ENCODE data around the gene USP7.
"Not testable (repeated sequence)": the region's sequence is repeated elsewhere in the genome, so short reads cannot be mapped to it uniquely, and the experiment has no call there.

USP7 gene

DNA sequence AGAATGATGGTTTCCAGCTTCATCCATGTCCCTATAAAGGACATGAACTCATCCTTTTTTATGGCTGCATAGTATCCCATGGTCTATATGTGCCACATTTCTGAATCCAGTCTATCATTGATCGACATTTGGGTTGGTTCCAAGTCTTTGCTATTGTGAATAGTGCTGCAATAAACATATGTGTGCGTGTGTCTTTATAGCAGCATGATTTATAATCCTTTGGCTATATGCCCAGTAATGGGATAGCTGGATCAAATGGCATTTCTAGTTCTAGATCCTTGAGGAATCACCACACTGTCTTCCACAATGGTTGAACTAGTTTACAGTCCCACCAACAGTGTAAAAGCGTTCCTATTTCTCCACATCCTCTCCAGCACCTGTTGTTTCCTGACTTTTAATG lies 12.5 kb upstream of the USP7 start:
- DNase-seq; intact Hi-C loops (cut with DNase I): not testable (repeated sequence)

DNA sequence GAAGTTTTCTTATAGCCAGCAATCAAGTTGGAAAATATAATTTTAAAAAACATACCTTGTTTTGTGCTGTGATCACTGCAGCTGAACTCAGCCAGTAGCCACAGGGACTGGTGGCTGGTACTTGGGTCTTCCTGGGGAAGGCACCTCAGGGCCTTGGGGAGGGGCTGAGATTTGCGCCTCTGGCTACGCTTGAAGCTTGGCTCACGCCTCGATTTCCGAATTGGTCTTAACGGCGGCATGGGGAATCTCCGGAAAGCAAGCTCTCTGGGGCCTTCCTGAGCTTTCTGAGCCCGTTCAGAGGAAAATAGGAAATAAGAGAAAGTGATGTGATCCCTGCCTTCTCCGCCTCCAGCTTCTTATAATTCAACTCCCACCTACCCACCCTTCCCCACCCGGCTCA lies 11.3 kb upstream of the USP7 start:
- intact Hi-C loops (cut with DNase I) = no loop called here
- DNase-seq = peak in 1 of 42 donors; percentile 2

DNA sequence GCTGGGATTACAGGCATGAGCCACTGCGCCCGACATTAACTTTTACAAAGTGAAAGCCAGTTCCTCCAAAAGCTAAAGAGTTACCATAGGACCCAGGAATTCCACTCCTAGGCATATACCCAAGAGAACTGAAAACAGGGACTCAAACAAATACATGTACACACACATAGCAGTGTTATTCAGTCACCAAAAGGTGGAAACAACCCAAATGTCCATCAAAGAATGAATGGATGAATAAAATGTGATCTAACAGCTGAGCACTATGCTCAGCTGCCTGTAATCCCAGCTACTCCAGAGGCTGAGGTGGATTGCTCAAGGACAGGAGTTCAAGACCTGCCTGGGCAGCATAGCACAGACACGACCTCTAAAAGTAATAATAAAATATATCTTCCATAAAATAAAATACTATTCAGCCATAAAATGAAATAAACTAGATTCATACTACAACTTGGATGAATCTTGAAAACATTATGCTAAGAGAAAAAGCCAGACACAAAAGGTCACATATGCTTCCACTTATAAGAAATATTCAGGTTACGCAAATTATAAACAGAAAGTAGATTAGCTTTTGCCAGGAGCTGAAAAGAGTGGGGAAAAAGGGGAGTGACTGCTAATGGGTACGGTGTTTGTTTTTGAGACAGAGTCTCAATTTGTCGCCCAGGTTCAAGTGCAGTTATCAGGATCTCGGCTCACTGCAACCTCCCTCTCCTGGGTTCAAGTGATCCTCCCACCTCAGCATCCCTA lies 9.3 kb upstream of the USP7 start:
- intact Hi-C loops (cut with DNase I) = no loop called here
- no peak for DNase-seq

DNA sequence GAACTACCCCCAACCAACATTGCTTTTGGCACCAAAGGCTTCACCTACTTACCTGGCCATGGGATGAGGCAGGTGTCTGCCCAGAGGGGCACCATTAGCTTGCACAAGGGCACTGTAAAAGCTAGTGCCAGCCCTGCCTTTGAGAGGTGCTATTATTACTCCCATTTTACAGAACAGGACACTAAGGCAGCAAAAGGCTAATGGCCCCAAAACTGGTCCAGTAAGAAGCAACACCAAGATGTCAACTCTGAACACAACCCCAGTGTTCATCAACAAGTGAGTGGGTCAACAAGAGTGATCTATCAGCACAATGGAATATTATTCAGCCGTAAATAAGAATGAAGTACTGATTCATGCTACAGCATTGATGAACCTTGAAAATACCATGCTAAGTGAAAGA lies 7.7 kb upstream of the USP7 start:
- intact Hi-C loops (cut with DNase I) = no loop called here
- DNase-seq = no peak

DNA sequence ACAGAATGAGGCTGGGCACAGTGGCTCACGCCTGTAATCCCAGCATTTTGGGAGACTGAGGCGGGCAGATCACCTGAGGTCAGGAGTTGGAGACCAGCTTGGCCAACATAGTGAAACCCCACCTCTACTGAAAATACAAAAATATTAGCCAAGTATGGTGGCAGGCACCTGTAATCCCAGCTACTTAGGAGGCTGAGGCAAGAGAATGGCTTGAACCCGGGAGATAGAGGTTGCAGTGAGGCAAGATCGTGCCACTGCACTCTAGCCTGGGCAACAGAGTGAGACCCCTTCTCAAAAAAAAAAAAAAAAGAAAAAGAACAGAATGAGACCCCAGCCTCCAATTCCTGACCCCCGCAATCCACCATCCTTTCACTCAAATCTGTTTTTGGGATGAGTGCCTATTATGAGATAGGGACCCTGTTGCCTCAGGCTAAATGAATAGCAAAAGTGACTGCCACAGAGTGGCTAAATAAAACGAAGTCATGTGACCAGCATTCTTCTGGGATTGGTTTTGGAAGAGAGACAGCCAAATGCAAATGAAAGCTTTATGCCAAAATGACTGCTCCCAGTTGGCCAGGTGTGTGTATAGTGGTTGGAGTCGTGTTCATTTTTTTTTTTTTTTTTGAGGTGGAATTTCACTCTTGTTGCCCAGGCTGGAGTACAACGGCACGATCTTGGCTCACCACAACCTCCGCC lies 5.6 kb upstream of the USP7 start:
- DNase-seq; intact Hi-C loops (cut with DNase I): not testable (repeated sequence)

DNA sequence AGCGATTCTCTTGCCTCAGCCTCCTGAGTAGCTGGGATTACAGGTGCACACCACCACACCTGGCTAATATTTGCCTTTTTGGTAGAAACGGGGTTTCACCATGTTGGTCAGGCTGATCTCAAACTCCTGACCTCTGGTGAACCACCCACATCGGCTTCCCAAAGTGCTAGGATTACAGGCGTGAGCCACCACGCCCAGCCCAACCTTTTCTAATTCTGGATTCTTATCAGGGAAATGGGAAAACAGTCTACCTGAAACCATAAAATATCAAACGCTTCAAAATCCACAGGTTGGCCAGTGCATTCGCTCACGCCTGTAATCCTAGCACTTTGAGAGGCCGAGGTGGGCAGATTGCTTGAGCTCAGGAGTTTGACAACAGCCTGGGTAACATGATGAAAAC lies 4.3 kb upstream of the USP7 start:
- DNase-seq; intact Hi-C loops (cut with DNase I): not testable (repeated sequence)

DNA sequence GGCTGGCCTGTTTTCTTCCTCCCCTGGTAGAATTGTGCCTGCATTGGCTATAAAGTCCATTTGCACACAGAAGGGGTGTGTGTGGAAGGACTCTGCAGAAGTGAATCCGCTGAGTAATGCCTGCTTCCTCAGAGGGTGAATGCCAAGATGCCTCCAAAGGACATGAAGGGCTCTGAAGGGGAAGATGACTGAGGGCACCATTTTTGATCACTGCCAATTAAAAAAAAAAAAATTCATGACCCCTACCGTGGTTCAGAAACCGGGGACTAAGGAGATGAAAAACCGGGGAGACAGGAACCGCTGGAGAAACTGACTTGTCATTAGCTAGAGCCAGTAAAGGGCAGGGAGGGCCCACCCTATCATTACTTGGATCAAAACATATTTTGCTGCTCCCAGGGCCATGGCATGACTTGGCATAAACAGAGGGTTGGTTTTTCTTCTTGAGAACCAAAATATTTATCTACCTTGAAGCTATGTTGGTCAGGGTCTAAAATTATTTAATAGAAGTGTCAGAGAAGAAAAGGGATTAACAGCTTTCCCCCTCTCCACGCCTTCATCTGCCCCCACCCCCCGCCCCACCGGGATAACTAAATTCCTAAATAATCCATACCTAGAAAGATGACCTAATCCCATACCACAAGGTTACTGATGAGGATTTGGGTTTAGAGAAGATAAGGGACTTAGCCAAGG lies 3.6 kb upstream of the USP7 start:
- peak in 16 of 42 donors; percentile 20 to 66 (median 31) for DNase-seq
- intact Hi-C loops (cut with DNase I) = no loop called here

DNA sequence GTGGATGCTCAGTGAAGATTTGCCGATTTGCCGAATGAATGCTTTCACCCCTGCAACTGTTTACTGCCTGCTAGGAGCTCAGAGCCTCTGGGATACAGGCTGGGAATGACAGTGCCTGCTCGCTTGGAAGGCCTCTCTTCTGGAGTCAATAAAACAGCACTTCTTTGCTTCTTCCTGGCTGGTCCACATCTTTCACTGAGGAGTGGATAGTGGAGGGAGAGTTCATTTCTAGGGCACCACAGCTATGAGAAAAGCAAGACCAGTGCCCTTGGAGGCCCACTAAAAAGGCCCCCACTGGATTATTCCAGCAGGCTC lies 3.1 kb upstream of the USP7 start:
- DNase-seq = no peak
- intact Hi-C loops (cut with DNase I) = no loop called here

DNA sequence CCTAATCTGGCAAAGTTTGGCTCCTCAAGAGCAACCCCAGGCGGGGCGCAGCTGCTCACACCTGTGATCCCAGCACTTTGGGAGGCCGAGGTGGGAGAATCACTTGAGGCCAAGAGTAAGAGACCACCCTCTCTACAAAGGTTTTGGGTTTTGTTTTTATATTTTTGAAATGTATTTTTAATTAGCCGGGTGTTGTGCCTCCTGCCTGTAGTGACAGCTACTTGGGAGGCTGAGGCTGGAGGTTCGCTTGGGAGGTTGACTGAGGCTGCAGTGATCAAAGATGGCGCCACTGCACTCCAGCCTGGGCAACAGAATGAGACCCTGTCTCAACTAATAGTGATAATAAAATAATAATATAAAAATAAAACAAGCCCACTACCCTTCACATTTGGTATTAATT lies 756 bp upstream of the USP7 start:
- DNase-seq = peak in 1 of 42 donors; percentile 21
- intact Hi-C loops (cut with DNase I) = no loop called here

DNA sequence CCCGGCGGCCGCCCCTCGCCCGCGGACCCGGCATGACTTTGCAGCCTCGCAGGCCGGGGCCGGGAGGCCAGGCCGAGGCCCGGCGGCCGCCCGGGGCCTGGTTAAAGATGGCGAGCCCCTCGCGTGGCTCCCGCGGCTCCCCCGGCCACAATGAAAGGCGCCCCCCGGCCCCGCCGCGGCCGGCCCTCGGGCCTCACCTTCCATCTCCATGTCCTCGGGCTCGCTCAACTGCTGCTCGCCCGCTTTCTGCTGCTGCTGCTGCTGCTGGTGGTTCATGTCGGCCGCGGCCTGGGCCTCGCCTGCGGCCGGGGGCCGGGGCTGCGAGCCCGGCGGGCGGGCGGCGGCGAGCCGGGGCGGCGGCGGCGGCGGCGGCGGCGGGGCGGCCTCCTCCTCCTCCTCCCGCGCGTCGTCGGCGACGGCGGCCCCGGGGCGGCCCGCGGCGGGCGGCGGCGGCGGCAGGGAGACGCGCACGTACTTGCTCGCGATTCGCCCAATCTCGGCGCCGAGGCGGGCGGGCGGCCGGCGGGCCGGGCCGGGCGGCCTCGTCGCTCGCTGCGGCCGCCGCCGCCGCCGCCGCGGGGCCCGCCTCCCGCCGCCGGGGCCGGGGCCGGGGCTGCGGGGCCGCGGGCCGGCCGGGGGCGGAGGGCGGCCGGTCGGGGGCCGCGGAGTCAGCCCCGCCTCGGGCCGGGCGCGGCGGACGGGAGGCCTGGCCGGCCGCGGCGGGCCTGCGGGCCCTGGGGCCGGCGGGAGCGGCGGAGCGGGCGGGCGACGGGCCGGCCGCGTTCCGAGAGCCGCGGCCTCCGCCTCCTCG lies 491 bp downstream of the USP7 start:
- intact Hi-C loops (cut with DNase I) = no loop called here
- DNase-seq = peak in 11 of 42 donors; percentile 12 to 44 (median 23)

DNA sequence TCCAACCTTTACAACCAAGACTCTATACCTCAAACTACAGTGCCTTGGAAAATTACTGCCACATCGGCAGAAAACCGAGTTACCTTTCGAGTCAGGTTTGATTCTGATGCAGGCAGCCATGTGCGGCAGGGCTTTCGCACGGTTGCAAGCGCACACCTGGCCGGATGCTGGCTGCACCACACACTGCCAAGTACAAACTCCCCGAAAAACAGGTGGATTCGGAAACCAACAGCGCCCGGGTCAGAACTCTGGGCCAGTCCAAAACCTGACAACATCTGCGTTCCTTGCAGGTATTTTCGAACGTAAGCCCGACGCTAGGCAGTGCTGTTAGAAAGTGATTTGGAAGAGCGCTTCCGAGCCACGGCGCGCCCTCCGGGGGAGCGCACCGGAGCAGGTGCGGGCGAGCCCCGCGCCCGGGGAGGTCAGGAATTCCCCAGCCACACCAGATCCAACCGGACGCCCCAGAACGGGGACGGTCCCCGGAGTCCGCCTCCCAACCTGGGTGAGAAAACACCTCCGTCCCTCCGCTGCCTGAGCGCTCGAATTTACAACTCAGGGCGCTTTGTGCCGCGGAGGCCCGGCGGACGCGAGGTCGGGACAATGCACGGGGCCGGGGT lies 1.2 kb downstream of the USP7 start:
- peak in 22 of 42 donors; percentile 8 to 54 (median 25) for DNase-seq
- intact Hi-C loops (cut with DNase I) = no loop called here

DNA sequence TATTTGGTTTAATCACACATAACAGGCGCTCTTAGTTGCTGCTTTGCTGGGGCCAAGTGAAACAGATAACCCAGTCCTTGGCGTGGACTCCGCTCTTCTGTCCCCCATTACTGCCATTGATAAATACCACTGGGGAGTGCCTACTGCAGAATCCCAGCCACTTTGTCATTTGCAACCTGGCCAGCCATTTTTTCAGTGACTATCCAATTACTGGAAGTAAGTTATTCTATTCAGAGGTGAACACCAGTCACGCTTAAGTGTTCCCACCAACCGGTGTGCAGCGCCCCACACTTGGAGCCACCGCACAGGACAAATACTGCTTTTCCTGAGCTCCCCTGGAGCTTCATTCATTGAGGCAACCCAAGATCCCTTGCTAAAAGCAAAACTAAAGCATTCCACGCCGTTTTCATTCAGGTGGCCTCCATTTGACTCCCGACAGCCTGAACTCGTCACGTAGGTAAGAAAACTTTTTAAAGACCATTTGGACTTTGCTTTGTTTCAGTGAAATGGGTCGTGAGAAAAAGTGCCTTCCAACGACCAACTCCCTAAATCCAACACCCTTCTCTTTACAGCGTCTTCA lies 1.8 kb downstream of the USP7 start:
- DNase-seq = peak in 1 of 42 donors; percentile 16
- intact Hi-C loops (cut with DNase I) = no loop called here

DNA sequence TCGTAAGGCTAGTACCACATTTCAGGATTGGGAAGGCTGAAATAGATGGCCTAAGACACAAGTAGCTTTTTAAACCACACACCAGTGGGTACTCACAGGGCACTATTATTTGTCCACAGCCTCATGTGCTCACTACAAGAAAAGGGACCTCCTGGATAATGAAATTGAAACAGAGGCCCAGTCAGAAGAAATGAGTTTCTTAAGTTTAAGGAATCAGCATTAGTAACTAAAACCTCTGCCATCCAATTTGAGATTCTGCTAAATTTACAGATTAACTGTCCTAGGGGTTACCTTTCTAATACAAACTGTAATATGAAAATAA lies 3.0 kb downstream of the USP7 start:
- DNase-seq = no peak
- intact Hi-C loops (cut with DNase I) = no loop called here

DNA sequence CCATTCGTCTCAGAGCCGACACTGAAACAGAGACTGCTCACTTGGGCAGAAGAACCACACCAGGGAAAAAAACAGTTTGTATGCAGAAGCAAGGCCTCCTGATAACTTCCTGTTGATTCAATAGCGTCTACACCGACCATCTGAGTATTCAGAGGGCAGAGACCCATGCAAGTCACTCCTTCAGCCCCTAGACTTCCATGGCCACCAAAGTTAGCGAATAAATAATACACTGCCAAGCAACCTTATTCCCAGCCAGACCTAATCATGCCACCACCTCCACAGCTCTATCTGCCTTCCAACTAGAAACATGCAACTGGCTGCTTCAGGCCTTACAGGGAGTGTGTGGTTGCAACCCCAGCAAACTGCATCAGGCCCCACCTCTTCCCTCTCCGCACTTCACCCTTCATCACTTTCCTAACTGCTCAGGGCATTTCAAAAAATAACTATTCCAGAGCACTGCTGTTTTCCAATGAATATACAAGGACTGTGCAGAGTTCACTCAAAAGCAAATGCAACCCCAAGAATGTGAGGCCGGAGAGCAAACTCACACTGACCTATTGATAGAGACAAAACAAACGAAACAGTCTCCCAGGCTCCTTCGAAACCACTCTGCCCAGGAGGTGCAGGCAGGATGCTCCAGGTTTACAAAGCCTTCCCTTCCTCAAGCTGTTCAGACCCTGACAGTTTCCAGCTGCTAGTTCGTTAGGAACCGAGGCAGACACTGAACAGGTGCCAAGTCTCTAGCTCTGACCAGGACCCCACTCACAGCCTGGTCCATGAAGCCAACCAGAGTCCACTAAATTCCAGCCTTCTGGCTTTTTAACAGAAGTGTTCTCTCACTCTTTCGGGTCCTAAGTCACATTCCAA lies 3.6 kb downstream of the USP7 start:
- peak in 1 of 42 donors; percentile 18 for DNase-seq
- intact Hi-C loops (cut with DNase I) = no loop called here

DNA sequence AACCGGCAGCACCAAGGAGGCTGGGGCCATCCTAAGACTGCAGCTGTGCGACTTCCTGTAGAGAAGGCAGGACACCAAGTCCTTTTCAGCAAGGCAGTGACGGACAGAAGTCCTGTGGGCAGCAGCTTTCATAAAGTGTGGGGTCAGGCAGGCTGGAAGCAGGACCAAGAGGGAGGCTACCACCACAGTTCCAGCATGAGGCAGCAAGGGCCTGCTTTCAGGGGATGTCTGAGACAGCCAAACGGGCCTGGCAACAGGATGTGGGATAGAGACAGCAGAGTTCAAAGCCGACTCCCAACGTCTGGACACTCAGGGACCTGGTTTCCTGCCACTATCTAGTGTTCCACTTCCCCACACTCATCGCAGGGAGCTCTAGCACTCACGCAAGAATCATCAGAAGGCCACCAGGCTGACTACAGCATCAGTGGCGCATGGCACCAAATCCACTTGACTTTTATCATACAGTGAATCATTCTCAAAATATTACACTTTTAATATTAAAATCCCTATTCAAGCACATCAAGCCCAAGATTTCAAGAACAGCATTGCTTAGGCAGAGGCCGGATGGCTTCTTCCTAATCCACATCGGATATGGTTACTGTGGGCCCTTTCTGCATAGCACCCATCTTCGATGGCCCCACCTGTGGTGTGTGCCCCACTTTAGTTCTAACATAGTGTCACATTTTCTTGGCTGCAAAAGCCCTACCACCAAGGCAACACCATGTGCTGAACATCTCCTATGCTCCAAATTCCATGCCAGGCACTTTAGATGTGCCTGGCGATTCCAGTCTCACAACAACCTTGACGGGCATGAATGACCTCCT lies 5.2 kb downstream of the USP7 start:
- DNase-seq = peak in 9 of 42 donors; percentile 5 to 48 (median 18)

DNA sequence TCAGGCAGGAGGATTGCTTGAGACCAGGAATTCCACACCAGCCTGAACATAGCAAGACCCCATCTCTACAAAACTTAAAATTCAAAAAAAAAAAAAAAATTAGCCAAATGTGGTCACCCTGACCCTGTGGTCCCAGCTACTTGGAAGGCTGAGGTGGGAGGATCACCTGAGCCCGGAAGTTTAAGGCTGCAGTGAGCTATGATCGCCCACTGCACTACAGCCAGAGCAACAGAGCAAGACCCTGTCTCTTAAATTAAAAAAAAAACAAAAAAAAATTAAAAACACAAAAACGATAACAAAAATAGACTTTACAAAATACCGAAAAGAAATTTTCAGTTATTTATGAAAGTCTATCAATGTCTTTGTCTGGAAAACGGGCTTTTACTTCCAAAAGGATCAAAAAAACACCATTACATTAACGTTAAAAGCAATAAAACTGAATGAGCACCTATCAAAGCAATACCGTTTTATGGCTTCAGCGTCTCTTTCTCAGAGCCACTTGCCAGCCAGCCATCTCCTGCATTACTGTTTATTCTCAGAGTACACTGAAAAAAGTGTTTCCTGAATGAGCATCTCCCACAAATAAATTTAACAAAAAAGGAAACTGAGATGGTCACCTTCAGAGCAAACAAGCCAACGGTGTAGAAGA lies 6.1 kb downstream of the USP7 start:
- DNase-seq = no peak
- intact Hi-C loops (cut with DNase I) = no loop called here

More for the DNA sequence above, 5.2 kb downstream of the USP7 start:
- intact Hi-C loops (cut with DNase I) = no loop called here

DNA sequence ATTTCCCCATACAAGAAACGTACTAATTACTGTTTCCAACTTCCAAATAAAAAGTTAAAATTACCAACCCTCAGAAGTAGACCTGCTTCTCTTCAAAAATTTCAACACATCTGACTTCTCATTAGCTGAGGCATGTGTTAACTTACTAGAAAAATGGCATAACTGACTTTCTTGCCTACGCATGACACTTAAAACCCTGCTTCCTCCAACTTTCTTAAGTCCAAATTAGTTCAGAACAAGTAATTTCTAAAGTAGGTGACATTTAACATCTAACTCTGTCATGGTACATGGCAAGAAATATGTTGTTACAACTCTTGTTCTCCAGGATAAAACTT lies 6.7 kb downstream of the USP7 start:
- no peak for DNase-seq
- intact Hi-C loops (cut with DNase I) = no loop called here

Data from head of caudate nucleus (tissue), 42 donors.